HepG2 (cell line): ENCODE data around the gene LRRTM1. TPM values are rescaled to one million over a fixed set of nuclear protein-coding genes. Genes with fewer than 3 reads are reported as not detected.

ENCODE experiments used
- ATAC-seq: fragments of 200-7000 bp; cut with Tn5 transposase; 3 replicates; pipeline ENCODE4 v1.9.1; 2020; ENCODE audit warnings: mild to moderate bottlenecking, moderate library complexity
- BruUV-seq: library from RNA; stranded (reverse); fragments of 400-500 nt; replicated peaks from 2 replicates; lab custom pipeline; 2021; lab: Mats Ljungman, UMichigan
- CTCF ChIA-PET: fragments of 300-600 bp; formaldehyde crosslinking; extraction: SDS; loops from one replicate; lab custom pipeline; 2021; ENCODE audit warnings: low total read pairs, inconsistent platforms, low intra/inter-chr PET ratio; lab: Yijun Ruan, JAX
- POLR2A ChIA-PET: fragments of 350-600 bp; sonication (Branson Sonifier 250); formaldehyde crosslinking; loops from one replicate; lab custom pipeline; 2020; ENCODE audit warnings: antibody characterized with exemption, inconsistent platforms; lab: Yijun Ruan, JAX
- DNase-seq: peaks from one replicate; pipeline ENCODE4 v3.0.0-alpha.2; 2015; ENCODE audit warnings: low spot score
- FAIRE-seq: peaks from 3 replicates; lab custom pipeline; 2011; peaks lifted over from hg19 to GRCh38; lab: Jason Lieb, UNC
- H2AFZ ChIP-seq: one replicate; pipeline ENCODE4 v1.6.1; 2011; ENCODE audit warnings: low read length, inconsistent platforms
- H3K27ac ChIP-seq: fragments of 300-600 bp; 3 replicates; pipeline ENCODE4 v1.8.0; 2011; ENCODE audit warnings: mixed run types, mild to moderate bottlenecking, mixed read lengths, low read length, inconsistent platforms; ENCODE audit not compliant: insufficient read depth; ENCODE audit errors: extremely low read length
- H3K27me3 ChIP-seq, 2 experiments: fragments of 200-600 bp in 1 of 2; 2 replicates in 1 of 2; 3 replicates in 1 of 2; pipeline versions ENCODE4 v1.6.0 to v1.8.0; 2011; ENCODE audit warnings: low read length in 2 of 2, mild to moderate bottlenecking in 2 of 2, moderate library complexity in 2 of 2, inconsistent platforms in 1 of 2; ENCODE audit not compliant: insufficient read depth in 2 of 2, control insufficient read depth in 1 of 2
- H3K36me3 ChIP-seq, 2 experiments: fragments of 200-600 bp in 1 of 2; replicated peaks in 1 of 2; 2 replicates in 1 of 2; 3 replicates in 1 of 2; pipeline versions ENCODE4 v1.5.1 to v1.8.0; 2011; ENCODE audit warnings: low read length in 2 of 2, inconsistent platforms in 1 of 2; ENCODE audit not compliant: insufficient read depth in 2 of 2, control insufficient read depth in 1 of 2
- H3K4me1 ChIP-seq: 2 replicates; pipeline ENCODE4 v1.5.1; 2012; ENCODE audit warnings: low read length, inconsistent platforms; ENCODE audit not compliant: insufficient read depth
- H3K4me2 ChIP-seq: 2 replicates; pipeline ENCODE4 v1.6.0; 2011; ENCODE audit warnings: low read depth, low read length, inconsistent platforms
- H3K4me3 ChIP-seq, 3 experiments: fragments of 200-600 bp in 1 of 3; sonication (generic), shearing (Covaris generic) in 1 of 3; replicated peaks in 1 of 3; 2 replicates each; pipeline ENCODE4 v1.5.1; 2011 to 2016; ENCODE audit warnings: low read length in 3 of 3, inconsistent platforms in 2 of 3, low read depth in 2 of 3, mild to moderate bottlenecking in 2 of 3, control low read depth in 1 of 3, mixed read lengths in 1 of 3; ENCODE audit not compliant: insufficient read depth in 1 of 3
- H3K79me2 ChIP-seq: one replicate; pipeline ENCODE4 v1.6.1; 2011; ENCODE audit warnings: low read length, inconsistent platforms; ENCODE audit not compliant: insufficient read depth
- H3K9ac ChIP-seq: 2 replicates; pipeline ENCODE4 v1.6.0; 2011; ENCODE audit warnings: mild to moderate bottlenecking, low read depth, low read length, inconsistent platforms; ENCODE audit not compliant: insufficient read depth
- H3K9me3 ChIP-seq: 2 replicates; pipeline ENCODE4 v1.5.1; 2012; ENCODE audit warnings: mild to moderate bottlenecking, low read length
- H4K20me1 ChIP-seq: 2 replicates; pipeline ENCODE4 v1.6.0; 2011; ENCODE audit warnings: inconsistent platforms, mild to moderate bottlenecking, low read length, moderate library complexity; ENCODE audit not compliant: insufficient read depth
- ARHGAP35 ChIP-seq: sonication (generic); formaldehyde crosslinking; IDR thresholded peaks from 2 replicates; pipeline ENCODE4 v1.9.0; 2022; ENCODE audit warnings: mild to moderate bottlenecking, inconsistent platforms, moderate library complexity, missing genetic modification reagents, borderline replicate concordance
- DMTF1 ChIP-seq: sonication (generic); formaldehyde crosslinking; IDR thresholded peaks from 2 replicates; pipeline ENCODE4 v1.4.0; 2020; ENCODE audit warnings: mild to moderate bottlenecking, missing genetic modification reagents
- FOSL2 ChIP-seq: sonication (generic); formaldehyde crosslinking; IDR thresholded peaks from 2 replicates; pipeline ENCODE4 v1.4.0; 2020; ENCODE audit warnings: missing genetic modification reagents
- PHF8 ChIP-seq: sonication (generic); formaldehyde crosslinking; IDR thresholded peaks from 2 replicates; pipeline ENCODE4 v1.5.0; 2020; ENCODE audit warnings: missing genetic modification reagents
- POGZ ChIP-seq: sonication (generic); formaldehyde crosslinking; IDR thresholded peaks from 2 replicates; pipeline ENCODE4 v1.4.0; 2020; ENCODE audit warnings: mild to moderate bottlenecking, missing genetic modification reagents
- TFDP1 ChIP-seq: IDR thresholded peaks from 2 replicates; pipeline ENCODE4 v1.6.1; 2016; ENCODE audit warnings: missing compliant biosample characterization, missing genetic modification reagents, borderline replicate concordance
- ZFP37 ChIP-seq: sonication (generic); formaldehyde crosslinking; IDR thresholded peaks from 2 replicates; pipeline ENCODE4 v1.4.0; 2020; ENCODE audit warnings: missing genetic modification reagents, borderline replicate concordance
- ZMYM3 ChIP-seq: sonication (generic); formaldehyde crosslinking; IDR thresholded peaks from 2 replicates; pipeline ENCODE4 v1.5.1; 2020; ENCODE audit warnings: mild to moderate bottlenecking, missing genetic modification reagents
- ZNF251 ChIP-seq: sonication (generic); formaldehyde crosslinking; IDR thresholded peaks from 2 replicates; pipeline ENCODE4 v1.9.0; 2021; ENCODE audit warnings: mild to moderate bottlenecking, missing genetic modification reagents
- ZNF496 ChIP-seq: sonication (generic); formaldehyde crosslinking; IDR thresholded peaks from 2 replicates; pipeline ENCODE4 v1.8.1; 2023; ENCODE audit warnings: mild to moderate bottlenecking, moderate library complexity, missing genetic modification reagents; ENCODE audit not compliant: insufficient replicate concordance
- ZNF674 ChIP-seq: sonication (generic); formaldehyde crosslinking; IDR thresholded peaks from 2 replicates; pipeline ENCODE4 v1.5.0; 2020; ENCODE audit warnings: low read depth, mild to moderate bottlenecking, missing genetic modification reagents
- WGBS: methylation state at CpG from one replicate; pipeline ENCODE4 v1.1.6; 2017; ENCODE audit warnings: low lambda C conversion rate; 5-methylcytosine and 5-hydroxymethylcytosine counted together
- in situ Hi-C: cut with HindIII; loops from 2 replicates; pipeline ENCODE4 v1.10.0; 2017; ENCODE audit warnings: low pct_unique_long_range_greater_than_20kb; ENCODE audit not compliant: extremely low pct_ligation_motif_present
- intact Hi-C: fragments of 100-400 bp; cut with micrococcal nuclease; formaldehyde crosslinking; loops from one replicate; pipeline ENCODE4 v1.10.0; 2022; ENCODE audit not compliant: unreplicated experiment
- polyA plus RNA-seq, 8 experiments: library from polyadenylated mRNA; depleted of rRNA in 3 of 8; stranded (reverse) in 7 of 8; unstranded in 1 of 8; fragments of >200 nt; fragmentation: Illumina TruSeq in 4 of 8; extraction: Trizol in 4 of 8; gene quantifications; 2 replicates each; pipeline versions ENCODE4 v1.2.1 to v1.2.3, GENCODE V29; 2011 to 2016; ENCODE audit warnings: low read depth in 4 of 8, missing spikeins in 1 of 8, mixed read lengths in 1 of 8; ENCODE audit not compliant: insufficient read depth in 1 of 8
- total RNA-seq, 5 experiments: library from RNA; depleted of rRNA; stranded (reverse); fragments of >200 nt; fragmentation: Illumina TruSeq; extraction: Trizol; gene quantifications; 2 replicates each; pipeline ENCODE4 v1.2.3, GENCODE V29; 2016; ENCODE audit warnings: low read depth in 1 of 5
- TF ChIP-seq, protein P1 (sequence below): sonication (generic); formaldehyde crosslinking; IDR thresholded peaks from 2 replicates; pipeline ENCODE4 v1.4.0; 2020; ENCODE audit warnings: mild to moderate bottlenecking, low read depth, missing genetic modification reagents

LRRTM1 gene
- total and polyA plus RNA-seq, 2 of the 13 experiments (the other 11 are each of a cell fraction or from before 2014, with no cell fraction given), result not detected

DNA sequence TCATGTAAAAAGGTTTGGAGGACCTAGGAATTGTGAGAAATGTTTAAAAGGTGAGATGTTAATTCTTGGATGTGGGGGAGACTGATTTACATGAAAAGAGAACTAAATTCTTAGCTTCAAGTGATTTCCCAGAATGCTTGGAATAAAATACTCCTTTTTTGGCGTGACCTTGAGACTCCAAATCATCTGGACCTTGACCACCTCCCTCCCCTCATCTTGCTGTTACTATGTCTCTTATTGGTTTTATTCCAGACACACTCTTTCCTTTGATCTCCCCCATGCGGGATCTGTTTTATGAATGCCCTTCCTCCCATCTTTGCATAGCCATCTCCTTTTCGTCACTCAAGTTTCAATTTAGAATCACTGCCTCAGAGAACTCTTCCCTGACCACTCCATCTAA, 20.0 kb upstream of the LRRTM1 start:
- Histone ChIP-seq H4K20me1 (no peaks in the 10 kb centered on the region), H2AFZ (no peak overlapping the region), H3K79me2 (no peaks in the 10 kb centered on the region), H3K4me2 (no peak overlapping the region), H3K27me3 (no peaks in the 10 kb centered on the region), H3K27ac (no peak overlapping the region), H3K4me1 (no peaks in the 10 kb centered on the region), H3K36me3 (no peaks in the 10 kb centered on the region), H3K4me3 (no peak overlapping the region), H3K9me3 (no peaks in the 10 kb centered on the region), H3K9ac (no peak overlapping the region)
- POLR2A ChIA-PET, result no interaction called here
- 14% methylated on average over 3 of the region's 3 CpGs for WGBS
- CTCF ChIA-PET, result no interaction called here
- intact Hi-C loops, result loop anchor here (10.0 kb wide), 1 partner anchor 1700 kb away; no protein-coding TSS in a partner anchor
- BruUV-seq, result no TSS peak
- DNase-seq (no peak), FAIRE-seq (no peak), ATAC-seq (no peak)
- in situ Hi-C loops, result no loop called here
- TF ChIP-seq FOSL2 (CRISPR knock-in tag) (no peak), ZFP37 (CRISPR knock-in tag) (no peak), TFDP1 (CRISPR knock-in tag) (no peak), POGZ (CRISPR knock-in tag) (no peak), ZNF674 (CRISPR knock-in tag) (no peak), DMTF1 (CRISPR knock-in tag) (no peak), ARHGAP35 (CRISPR knock-in tag) (no peak), PHF8 (CRISPR knock-in tag) (no peak), ZMYM3 (no peak), ZNF496 (no peak), ZNF251 (no peak)
- TF ChIP-seq, protein P1, sequence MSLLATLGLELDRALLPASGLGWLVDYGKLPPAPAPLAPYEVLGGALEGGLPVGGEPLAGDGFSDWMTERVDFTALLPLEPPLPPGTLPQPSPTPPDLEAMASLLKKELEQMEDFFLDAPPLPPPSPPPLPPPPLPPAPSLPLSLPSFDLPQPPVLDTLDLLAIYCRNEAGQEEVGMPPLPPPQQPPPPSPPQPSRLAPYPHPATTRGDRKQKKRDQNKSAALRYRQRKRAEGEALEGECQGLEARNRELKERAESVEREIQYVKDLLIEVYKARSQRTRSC (CRISPR knock-in tag), result no peak
